Measurements from ENCODE around the gene OR2A25.

The OR2A25 gene

GRCh38 chr7:144035385-144035784 lies 34.2 kb upstream of the OR2A25 start:
- TF ChIP-seq EP300 (IDR thresholded peaks at IDR 0.05; ENCODE audit: borderline replicate concordance) (no peak), RAD21 (IDR thresholded peaks at IDR 0.05; ENCODE audit: low read depth) (no peak), USF1 (IDR thresholded peaks at IDR 0.05) (no peak), TAF1 (IDR thresholded peaks at IDR 0.05; ENCODE audit: low read depth) (no peak), TCF12 (IDR thresholded peaks at IDR 0.05; ENCODE audit: low read depth) (no peak), YY1 (IDR thresholded peaks at IDR 0.05; ENCODE audit: low read depth) (no peak), ZBTB7A (IDR thresholded peaks at IDR 0.05; ENCODE audit: low read depth) (no peak), REST (IDR thresholded peaks at IDR 0.05; ENCODE audit: low read depth) (no peak)

- TF ChIP-seq TEAD4 (IDR thresholded peaks at IDR 0.05), result no peak
- no peak for TF ChIP-seq REST (IDR thresholded peaks at IDR 0.05; ENCODE audit: low read depth)
- no peak for TF ChIP-seq MAX (IDR thresholded peaks at IDR 0.05)
- no peak for TF ChIP-seq TCF12 (IDR thresholded peaks at IDR 0.05; ENCODE audit: low read depth)
- TF ChIP-seq NFIC (IDR thresholded peaks at IDR 0.05), result no peak
- TF ChIP-seq ZBTB7A (IDR thresholded peaks at IDR 0.05; ENCODE audit: low read depth), result no peak
- TF ChIP-seq YY1 (IDR thresholded peaks at IDR 0.05; ENCODE audit: low read depth), result no peak
- TF ChIP-seq EGR1 (IDR thresholded peaks at IDR 0.05), result no peak
- TF ChIP-seq FOXM1 (IDR thresholded peaks at IDR 0.05; ENCODE audit: borderline replicate concordance, low read depth), result no peak
- TF ChIP-seq CEBPB (IDR thresholded peaks at IDR 0.05), result no peak
- TF ChIP-seq USF1 (IDR thresholded peaks at IDR 0.05), result no peak
- no peak for TF ChIP-seq EP300 (IDR thresholded peaks at IDR 0.05; ENCODE audit: borderline replicate concordance)
- no peak for TF ChIP-seq CREB1 (IDR thresholded peaks at IDR 0.05; ENCODE audit: low read depth)
These were observed 33.2 kb upstream of the OR2A25 start for GRCh38 chr7:144036302-144036885.

- TF ChIP-seq CEBPB (IDR thresholded peaks at IDR 0.05) (no peak), USF1 (IDR thresholded peaks at IDR 0.05) (no peak), FOXM1 (IDR thresholded peaks at IDR 0.05; ENCODE audit: borderline replicate concordance, low read depth) (no peak), TCF12 (IDR thresholded peaks at IDR 0.05; ENCODE audit: low read depth) (no peak), EP300 (IDR thresholded peaks at IDR 0.05; ENCODE audit: borderline replicate concordance) (no peak), MAX (IDR thresholded peaks at IDR 0.05) (no peak), NFIC (IDR thresholded peaks at IDR 0.05) (no peak), YY1 (IDR thresholded peaks at IDR 0.05; ENCODE audit: low read depth) (no peak), CREB1 (IDR thresholded peaks at IDR 0.05; ENCODE audit: low read depth) (no peak), TEAD4 (IDR thresholded peaks at IDR 0.05) (no peak), TAF1 (IDR thresholded peaks at IDR 0.05; ENCODE audit: low read depth) (no peak), EGR1 (IDR thresholded peaks at IDR 0.05) (no peak), ZBTB7A (IDR thresholded peaks at IDR 0.05; ENCODE audit: low read depth) (no peak), RAD21 (IDR thresholded peaks at IDR 0.05; ENCODE audit: low read depth) (no peak), REST (IDR thresholded peaks at IDR 0.05; ENCODE audit: low read depth) (no peak)
These were observed 32.1 kb upstream of the OR2A25 start for GRCh38 chr7:144037414-144038035.

- TF ChIP-seq EGR1 (IDR thresholded peaks at IDR 0.05), result no peak
These were observed 30.7 kb upstream of the OR2A25 start for GRCh38 chr7:144038887-144039286.
